ENCODE results near the gene ALK.

The ALK gene

DNA sequence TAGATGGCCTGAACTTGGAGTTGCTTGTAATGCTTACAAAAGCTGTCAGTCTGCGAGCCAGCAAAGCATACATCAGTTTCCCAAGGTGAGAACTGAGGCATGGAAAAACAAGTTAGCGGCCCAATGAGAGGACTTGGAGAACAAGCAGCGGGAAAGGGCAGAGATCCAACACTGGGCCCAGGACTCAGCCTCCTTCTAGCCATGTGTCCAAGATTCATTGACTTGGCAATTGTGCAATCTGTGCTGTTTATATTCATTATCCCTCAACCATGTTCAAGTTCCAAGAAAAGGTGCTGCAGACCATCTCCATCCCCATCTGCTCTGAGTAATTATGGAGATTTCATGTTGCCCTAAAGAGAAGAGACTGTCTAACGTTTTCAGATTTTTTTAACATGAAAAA is 187.4 kb downstream of the ALK start:
- no peak overlapping the region for H3K27ac Mint-ChIP-seq
- H3K9me3 Mint-ChIP-seq, result no peaks in the 10 kb centered on the region
- H3K27me3 Mint-ChIP-seq, result peaks cover 1% of the 10 kb centered on the region
- H3K36me3 Mint-ChIP-seq (ENCODE audit: low read depth), result no peaks in the 10 kb centered on the region
- intact Hi-C loops (cut with micrococcal nuclease), result no loop called here
- peaks cover 5% of the 10 kb centered on the region for H3K4me1 Mint-ChIP-seq (ENCODE audit: low read depth)
- H3K4me3 Mint-ChIP-seq, result no peak overlapping the region

DNA sequence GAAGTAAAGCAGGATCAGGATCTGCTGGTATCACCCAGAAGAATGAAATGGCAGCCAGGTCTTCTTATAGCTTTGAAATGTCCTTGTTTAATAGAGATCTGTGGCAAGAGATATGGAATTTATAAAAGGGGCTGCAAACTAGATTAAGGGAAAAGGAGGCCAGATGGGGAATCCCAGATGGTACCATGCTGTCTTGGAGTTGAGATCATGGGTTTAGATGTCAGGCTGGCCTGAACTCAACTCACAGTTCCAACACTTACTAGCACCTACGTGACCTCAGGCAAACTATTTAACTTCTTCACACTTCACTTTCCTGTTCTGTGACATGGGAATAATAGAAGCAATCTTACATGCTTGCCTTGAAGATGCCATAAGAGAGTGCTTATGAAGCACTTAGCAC is 188.2 kb downstream of the ALK start:
- intact Hi-C loops (cut with micrococcal nuclease), result no loop called here
- Mint-ChIP-seq H3K27ac (no peak overlapping the region), H3K36me3 (ENCODE audit: low read depth) (no peaks in the 10 kb centered on the region), H3K27me3 (peaks cover 1% of the 10 kb centered on the region), H3K4me3 (no peak overlapping the region), H3K9me3 (no peaks in the 10 kb centered on the region), H3K4me1 (ENCODE audit: low read depth) (peaks cover 5% of the 10 kb centered on the region)

DNA sequence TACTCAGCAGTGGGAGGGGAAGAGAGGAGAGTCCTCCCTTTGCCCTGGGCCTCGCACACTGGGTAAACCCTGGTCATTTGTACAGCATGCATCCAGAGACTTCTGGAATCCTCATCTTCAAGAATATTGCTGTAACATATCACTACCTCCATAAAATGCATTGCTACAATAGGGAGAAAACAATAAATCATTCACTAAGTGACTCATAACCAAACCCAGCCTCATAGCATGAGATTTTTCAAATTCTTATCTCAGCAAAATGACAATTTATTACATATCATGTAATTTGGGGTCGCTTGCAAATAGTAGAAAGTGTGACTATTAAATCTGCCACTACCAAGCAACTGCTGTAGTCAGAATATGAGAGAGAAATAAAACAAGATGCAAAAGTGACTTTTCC is 189.4 kb downstream of the ALK start:
- H3K27me3 Mint-ChIP-seq, result peaks cover 1% of the 10 kb centered on the region
- peaks cover 5% of the 10 kb centered on the region for H3K4me1 Mint-ChIP-seq (ENCODE audit: low read depth)
- H3K4me3 Mint-ChIP-seq, result no peak overlapping the region
- no peaks in the 10 kb centered on the region for H3K9me3 Mint-ChIP-seq
- intact Hi-C loops (cut with micrococcal nuclease), result no loop called here
- H3K27ac Mint-ChIP-seq, result no peak overlapping the region
- no peaks in the 10 kb centered on the region for H3K36me3 Mint-ChIP-seq (ENCODE audit: low read depth)

DNA sequence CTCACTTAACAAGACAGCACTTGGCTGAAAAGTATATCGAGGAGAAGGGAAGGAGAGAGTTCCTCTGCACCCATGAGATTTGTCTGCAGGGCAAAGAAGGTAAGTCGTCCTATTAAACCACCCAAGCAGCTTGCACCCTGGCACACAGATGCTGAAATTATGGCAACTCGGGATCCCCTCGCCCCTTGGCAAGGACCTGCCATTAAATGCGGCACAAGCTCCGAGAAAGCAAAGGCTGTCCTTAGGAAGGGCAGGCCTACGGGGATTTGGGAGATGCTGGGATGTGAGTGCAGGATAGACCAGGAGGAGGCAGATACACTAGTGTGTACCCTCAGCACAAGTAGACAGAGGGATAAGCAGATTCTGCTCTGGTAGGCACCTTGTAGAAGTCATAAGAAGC is 191.5 kb downstream of the ALK start:
- Mint-ChIP-seq H3K4me3 (no peak overlapping the region), H3K9me3 (no peaks in the 10 kb centered on the region), H3K27me3 (peaks cover 1% of the 10 kb centered on the region), H3K36me3 (ENCODE audit: low read depth) (no peaks in the 10 kb centered on the region), H3K4me1 (ENCODE audit: low read depth) (peaks cover 5% of the 10 kb centered on the region), H3K27ac (no peak overlapping the region)
- intact Hi-C loops (cut with micrococcal nuclease), result no loop called here

DNA sequence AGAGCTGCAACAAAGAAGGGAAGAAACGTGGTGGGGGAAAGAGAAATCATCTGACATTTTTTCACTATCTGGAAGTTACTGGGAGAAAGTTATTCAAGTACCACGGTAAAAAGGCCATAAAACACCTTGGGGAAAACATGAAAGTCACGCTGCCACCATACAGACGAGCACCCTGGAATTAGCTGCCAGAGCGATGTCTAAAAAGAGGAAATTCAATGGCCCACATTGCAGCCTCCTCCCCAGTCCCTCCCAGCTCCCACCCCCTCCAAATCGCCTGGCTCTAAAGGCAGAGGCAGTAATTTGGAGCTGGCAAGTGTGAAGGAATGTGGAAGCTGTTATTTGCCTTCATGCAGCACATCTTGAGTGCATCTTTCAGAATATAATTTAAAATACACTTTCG is 192.0 kb downstream of the ALK start:
- Mint-ChIP-seq H3K9me3 (no peaks in the 10 kb centered on the region), H3K4me3 (no peak overlapping the region), H3K36me3 (ENCODE audit: low read depth) (no peaks in the 10 kb centered on the region), H3K27ac (no peak overlapping the region), H3K4me1 (ENCODE audit: low read depth) (peaks cover 5% of the 10 kb centered on the region), H3K27me3 (peaks cover 1% of the 10 kb centered on the region)
- intact Hi-C loops (cut with micrococcal nuclease), result no loop called here

DNA sequence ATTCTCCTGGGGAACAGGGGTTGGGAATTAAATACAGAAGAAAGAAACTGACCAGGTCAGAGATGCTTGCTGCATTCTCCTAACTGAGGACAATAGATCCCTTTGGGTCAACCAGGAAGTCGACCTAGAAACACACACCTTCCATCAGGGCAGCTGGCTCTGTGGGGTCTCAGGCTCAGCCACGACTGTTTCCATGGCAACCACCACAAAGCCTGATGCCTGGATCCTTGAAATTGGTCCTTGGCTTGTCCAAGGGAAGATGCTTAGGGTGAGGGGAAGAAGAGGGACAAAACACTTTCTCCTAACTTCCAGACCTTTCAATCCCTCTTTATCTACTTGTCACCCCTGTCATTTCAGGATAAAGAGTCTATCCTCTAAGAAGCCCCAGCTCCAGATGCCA is 194.4 kb downstream of the ALK start:
- intact Hi-C loops (cut with micrococcal nuclease), result no loop called here
- H3K27ac Mint-ChIP-seq, result no peak overlapping the region
- H3K27me3 Mint-ChIP-seq, result peaks cover 1% of the 10 kb centered on the region
- no peak overlapping the region for H3K4me3 Mint-ChIP-seq
- no peaks in the 10 kb centered on the region for H3K9me3 Mint-ChIP-seq
- H3K4me1 Mint-ChIP-seq (ENCODE audit: low read depth), result peaks cover 5% of the 10 kb centered on the region
- no peaks in the 10 kb centered on the region for H3K36me3 Mint-ChIP-seq (ENCODE audit: low read depth)

DNA sequence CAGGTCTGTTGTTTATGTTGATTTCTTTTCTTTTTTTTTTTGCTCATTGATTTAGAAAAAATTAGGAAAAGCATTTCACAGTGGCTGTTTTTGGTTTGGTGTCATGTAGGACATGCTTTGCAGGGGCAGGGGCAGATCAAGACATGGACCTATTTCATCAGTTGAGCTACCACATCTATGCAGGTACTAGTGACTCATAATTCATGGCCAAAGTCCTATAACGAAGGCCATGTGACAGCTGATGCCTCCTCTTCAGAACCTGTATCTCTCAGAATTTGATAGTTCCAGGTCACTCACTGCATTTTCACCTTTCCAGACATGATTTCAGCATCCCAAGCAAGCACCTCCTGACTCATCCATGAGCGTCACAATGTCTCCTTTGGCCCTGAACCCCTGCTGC is 195.8 kb downstream of the ALK start:
- Mint-ChIP-seq H3K27ac (no peak overlapping the region), H3K4me3 (no peak overlapping the region), H3K36me3 (ENCODE audit: low read depth) (no peaks in the 10 kb centered on the region), H3K27me3 (peaks cover 1% of the 10 kb centered on the region), H3K4me1 (ENCODE audit: low read depth) (peaks cover 16% of the 10 kb centered on the region), H3K9me3 (no peaks in the 10 kb centered on the region)
- intact Hi-C loops (cut with micrococcal nuclease), result no loop called here

DNA sequence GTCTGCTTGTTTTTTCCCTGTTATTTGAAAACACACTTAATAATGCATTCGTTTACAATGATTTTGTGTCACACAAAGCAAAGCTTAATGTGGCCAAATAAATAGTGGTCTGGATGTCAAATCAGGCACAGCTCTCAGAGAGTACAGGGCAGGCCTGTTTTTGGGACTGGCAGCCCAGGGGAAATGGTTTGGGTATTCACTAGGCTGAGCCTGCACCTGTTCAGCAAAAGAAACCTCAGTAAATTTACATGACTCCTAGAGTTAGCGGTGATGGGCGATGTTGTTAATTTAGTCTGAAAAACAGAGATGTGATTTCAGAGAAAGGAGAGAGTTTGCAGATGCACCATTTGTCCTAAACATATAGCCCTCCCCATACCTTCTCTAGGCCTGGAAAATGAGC is 197.1 kb downstream of the ALK start:
- Mint-ChIP-seq H3K4me3 (no peak overlapping the region), H3K36me3 (ENCODE audit: low read depth) (no peaks in the 10 kb centered on the region), H3K27me3 (peaks cover 1% of the 10 kb centered on the region), H3K27ac (no peak overlapping the region), H3K4me1 (ENCODE audit: low read depth) (peaks cover 14% of the 10 kb centered on the region), H3K9me3 (no peaks in the 10 kb centered on the region)
- intact Hi-C loops (cut with micrococcal nuclease), result no loop called here

DNA sequence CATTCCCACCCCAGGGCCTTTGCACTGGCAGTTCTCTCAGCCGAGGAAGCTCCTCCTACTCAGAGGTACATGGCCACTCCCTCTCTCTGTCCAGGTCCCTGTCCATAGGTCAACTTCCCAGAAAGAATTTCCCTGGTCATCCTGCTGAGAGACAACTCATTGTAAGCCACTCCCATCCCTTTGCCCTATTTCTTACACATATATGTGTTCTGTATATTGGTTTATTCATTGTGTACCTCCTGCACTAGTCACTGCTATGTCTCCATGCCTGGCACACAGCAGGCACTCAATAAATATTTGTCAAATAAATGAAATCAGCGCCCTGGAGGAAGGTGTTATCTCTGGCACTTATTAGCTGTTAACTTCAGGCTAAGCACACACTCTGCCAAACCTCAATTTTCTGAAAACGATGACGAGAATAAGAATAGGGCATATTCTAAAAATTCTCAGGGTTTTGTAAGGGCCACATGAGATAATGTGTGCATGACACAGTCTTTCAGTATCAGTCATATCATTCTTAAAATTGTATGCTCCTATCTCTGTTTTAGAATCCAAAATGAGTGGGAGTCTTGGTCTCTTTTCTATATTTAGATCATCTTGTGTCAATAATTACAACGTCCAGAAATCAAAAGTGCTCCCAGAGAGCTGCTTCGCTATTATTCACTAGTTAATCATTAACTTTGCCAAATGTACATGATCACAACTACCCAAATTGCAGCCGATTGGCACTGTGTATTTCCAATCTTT is 198.0 kb downstream of the ALK start:
- intact Hi-C loops (cut with micrococcal nuclease), result no loop called here
- Mint-ChIP-seq H3K9me3 (no peaks in the 10 kb centered on the region), H3K36me3 (ENCODE audit: low read depth) (no peaks in the 10 kb centered on the region), H3K4me1 (ENCODE audit: low read depth) (peaks cover 11% of the 10 kb centered on the region), H3K27ac (no peak overlapping the region), H3K4me3 (no peak overlapping the region), H3K27me3 (no peaks in the 10 kb centered on the region)

DNA sequence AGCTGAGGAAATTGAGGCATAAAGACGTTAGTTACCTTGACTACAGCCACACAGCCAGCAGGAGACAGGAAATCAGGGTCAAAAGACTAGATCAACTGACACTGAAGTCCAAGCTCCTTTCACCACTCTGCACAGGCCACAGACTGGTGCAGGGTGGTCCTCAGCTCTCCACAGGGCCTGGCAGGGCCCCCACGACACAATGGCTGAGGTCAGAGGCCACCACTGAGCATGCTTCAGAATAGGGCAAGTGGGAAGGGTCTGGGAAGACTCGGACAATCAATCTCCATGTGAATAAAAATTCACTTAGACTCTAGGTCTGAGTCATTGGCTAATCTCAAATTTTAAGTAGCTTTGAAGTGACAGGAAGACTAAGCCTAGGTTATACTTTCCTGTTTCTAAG is 201.7 kb downstream of the ALK start:
- H3K4me1 Mint-ChIP-seq (ENCODE audit: low read depth), result peaks cover 11% of the 10 kb centered on the region
- intact Hi-C loops (cut with micrococcal nuclease), result no loop called here
- no peak overlapping the region for H3K4me3 Mint-ChIP-seq
- H3K36me3 Mint-ChIP-seq (ENCODE audit: low read depth), result no peaks in the 10 kb centered on the region
- no peaks in the 10 kb centered on the region for H3K9me3 Mint-ChIP-seq
- H3K27ac Mint-ChIP-seq, result no peak overlapping the region
- H3K27me3 Mint-ChIP-seq, result no peaks in the 10 kb centered on the region

DNA sequence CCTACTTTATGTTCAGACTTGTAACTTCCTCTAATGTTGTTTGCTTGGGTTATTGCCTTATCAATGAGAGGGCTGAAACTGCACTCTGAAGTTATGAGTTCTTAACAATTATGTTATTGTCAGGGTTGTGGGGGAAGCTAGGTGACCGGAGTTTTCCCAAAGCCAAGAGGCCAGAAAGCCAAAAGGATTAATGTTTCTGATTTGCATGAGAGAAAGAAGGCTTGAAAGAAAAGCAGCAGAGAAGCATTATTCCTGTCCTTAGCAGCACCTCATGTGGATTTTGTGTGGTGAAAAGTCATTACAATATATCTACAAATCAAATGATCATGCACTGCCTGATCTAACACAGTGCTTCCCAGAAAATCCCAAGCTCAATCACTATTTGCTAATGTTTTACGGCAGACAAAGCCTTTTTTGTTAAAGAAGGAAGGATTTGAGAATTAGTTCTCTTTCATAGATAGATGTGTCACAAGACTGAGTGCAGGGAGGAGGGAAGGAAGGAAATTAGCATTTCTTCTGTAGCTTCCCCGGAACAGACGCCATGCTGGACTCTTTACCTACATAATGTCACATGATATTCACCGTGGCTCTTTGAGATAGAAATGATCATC is 203.2 kb downstream of the ALK start:
- Mint-ChIP-seq H3K36me3 (ENCODE audit: low read depth) (no peaks in the 10 kb centered on the region), H3K27me3 (no peaks in the 10 kb centered on the region), H3K4me1 (ENCODE audit: low read depth) (peaks cover 11% of the 10 kb centered on the region), H3K9me3 (no peaks in the 10 kb centered on the region), H3K4me3 (no peak overlapping the region), H3K27ac (no peak overlapping the region)
- intact Hi-C loops (cut with micrococcal nuclease), result no loop called here

DNA sequence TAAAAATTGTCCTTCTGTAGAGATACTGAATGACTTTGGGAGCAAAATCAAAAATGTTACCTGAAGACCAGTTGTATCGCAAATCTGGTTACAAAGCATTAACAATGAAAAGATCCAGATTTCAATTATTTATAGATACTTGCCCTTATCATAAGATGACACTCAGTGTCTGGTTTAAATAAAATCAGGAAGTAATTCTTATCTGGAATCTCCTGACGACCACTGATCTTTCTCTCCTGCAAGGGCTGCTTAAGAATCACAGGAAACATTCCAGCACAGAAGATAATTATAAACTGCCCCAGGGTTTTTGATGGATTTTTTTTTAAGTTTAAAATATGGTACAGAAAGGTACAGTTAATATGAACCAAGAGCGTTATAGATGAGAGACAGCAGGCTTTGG is 205.7 kb downstream of the ALK start:
- Mint-ChIP-seq H3K27me3 (no peaks in the 10 kb centered on the region), H3K9me3 (no peaks in the 10 kb centered on the region)
- intact Hi-C loops (cut with micrococcal nuclease), result no loop called here

DNA sequence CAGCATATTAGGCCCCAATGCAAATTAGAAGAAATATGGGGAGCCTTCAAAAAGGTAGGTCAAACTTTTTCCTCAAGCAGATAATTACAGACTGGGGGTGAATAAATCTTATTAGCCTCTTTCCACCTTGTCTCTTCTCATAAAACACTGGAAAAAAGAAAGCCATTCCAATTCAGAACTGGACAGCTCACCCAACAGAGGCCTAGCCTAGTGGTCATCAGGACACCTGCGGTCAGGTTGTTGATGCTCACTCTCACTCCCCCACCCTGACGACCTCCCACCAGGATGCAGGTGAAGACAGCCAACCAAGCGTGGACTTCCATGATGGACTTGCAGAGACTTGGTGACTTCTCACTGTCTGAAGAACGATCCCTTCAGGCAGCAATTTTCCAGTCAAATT is 207.1 kb downstream of the ALK start:
- no peaks in the 10 kb centered on the region for H3K36me3 Mint-ChIP-seq (ENCODE audit: low read depth)
- H3K4me3 Mint-ChIP-seq, result no peak overlapping the region
- no peak overlapping the region for H3K27ac Mint-ChIP-seq
- no peaks in the 10 kb centered on the region for H3K4me1 Mint-ChIP-seq (ENCODE audit: low read depth)
- H3K27me3 Mint-ChIP-seq, result no peaks in the 10 kb centered on the region
- intact Hi-C loops (cut with micrococcal nuclease), result no loop called here
- H3K9me3 Mint-ChIP-seq, result no peaks in the 10 kb centered on the region

More for the DNA sequence above, 205.7 kb downstream of the ALK start:
- Mint-ChIP-seq H3K4me1 (ENCODE audit: low read depth) (no peaks in the 10 kb centered on the region), H3K27ac (no peak overlapping the region), H3K36me3 (ENCODE audit: low read depth) (no peaks in the 10 kb centered on the region), H3K4me3 (no peak overlapping the region)

DNA sequence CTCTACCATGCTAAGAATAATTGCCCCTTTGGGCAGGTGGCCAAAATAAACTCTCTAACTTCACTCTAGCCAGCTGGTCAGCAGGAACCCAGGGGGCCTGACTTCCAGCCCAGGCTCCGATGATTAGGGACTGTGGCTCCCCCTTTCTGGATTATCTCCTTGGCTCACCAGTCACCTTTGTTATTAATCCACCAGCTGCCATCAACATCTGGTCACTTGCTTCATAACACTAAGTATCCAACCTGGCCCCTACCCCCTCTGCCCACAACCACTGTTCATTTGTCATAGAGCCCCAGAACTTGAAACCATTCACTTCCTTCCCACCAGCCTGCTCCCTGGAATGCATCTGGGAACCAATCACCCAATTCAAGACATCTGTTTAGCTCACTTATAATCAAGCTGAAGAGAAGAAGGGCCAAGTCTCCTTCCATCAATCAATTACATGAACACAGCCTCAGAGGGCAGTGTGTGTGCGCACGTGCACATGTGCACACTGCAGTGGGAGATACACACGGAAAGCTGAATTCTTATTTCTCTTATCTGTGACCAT is 215.1 kb downstream of the ALK start:
- intact Hi-C loops (cut with micrococcal nuclease), result no loop called here
- H3K27ac Mint-ChIP-seq, result no peak overlapping the region
- H3K27me3 Mint-ChIP-seq, result no peaks in the 10 kb centered on the region

DNA sequence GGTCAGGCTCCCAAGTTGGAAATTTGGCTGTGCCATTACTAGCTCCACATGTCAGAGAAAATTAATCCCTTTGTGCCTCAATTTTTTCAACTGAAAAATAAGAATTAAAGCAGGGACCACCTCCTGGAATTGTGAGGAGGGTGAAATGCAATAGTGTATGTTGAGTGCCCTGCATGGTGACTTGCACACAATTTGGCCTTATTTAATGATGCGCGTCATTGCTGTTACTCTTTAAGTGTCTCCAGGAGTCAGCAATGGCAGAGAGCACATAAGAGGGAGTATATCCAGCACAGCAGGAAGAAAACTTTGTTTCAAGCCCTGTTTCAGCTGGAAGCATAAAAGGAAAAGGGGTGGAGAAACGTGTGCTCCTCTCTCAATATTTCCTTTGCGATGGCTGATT is 215.8 kb downstream of the ALK start:
- Mint-ChIP-seq H3K4me3 (no peak overlapping the region), H3K27ac (no peak overlapping the region), H3K9me3 (no peaks in the 10 kb centered on the region), H3K27me3 (no peaks in the 10 kb centered on the region), H3K4me1 (ENCODE audit: low read depth) (no peaks in the 10 kb centered on the region), H3K36me3 (ENCODE audit: low read depth) (no peaks in the 10 kb centered on the region)
- intact Hi-C loops (cut with micrococcal nuclease), result no loop called here

More for the DNA sequence above, 215.1 kb downstream of the ALK start:
- no peak overlapping the region for H3K4me3 Mint-ChIP-seq
- no peaks in the 10 kb centered on the region for H3K9me3 Mint-ChIP-seq
- H3K36me3 Mint-ChIP-seq (ENCODE audit: low read depth), result no peaks in the 10 kb centered on the region
- H3K4me1 Mint-ChIP-seq (ENCODE audit: low read depth), result no peaks in the 10 kb centered on the region
